SHP77 treated with DMSO at 0.1 percent for 48 hours (cell line): ENCODE measurements around the gene APOL3.
"Not testable (repeated sequence)": the region's sequence is repeated elsewhere in the genome, so short reads cannot be mapped to it uniquely, and the experiment has no call there.

Experiments used
- DNase-seq: peaks from one replicate; lab custom pipeline; 2025; lab: John Stamatoyannopoulos, UW

Gene APOL3

GRCh38 chr22:36134182-36134581 lies 26.4 kb downstream of the APOL3 start:
- no peak for DNase-seq

GRCh38 chr22:36131907-36132306 lies 28.6 kb downstream of the APOL3 start:
- DNase-seq = no peak

- DNase-seq = no peak
Measured at GRCh38 chr22:36129486-36130388, 30.8 kb downstream of the APOL3 start.

- DNase-seq = no peak
Measured at GRCh38 chr22:36129071-36129470, 31.5 kb downstream of the APOL3 start.

- no peak for DNase-seq
Measured at GRCh38 chr22:36125994-36126531, 34.5 kb downstream of the APOL3 start.

GRCh38 chr22:36125434-36125833 lies 35.1 kb downstream of the APOL3 start:
- no peak for DNase-seq

GRCh38 chr22:36124666-36125065 lies 35.9 kb downstream of the APOL3 start:
- DNase-seq = no peak

- DNase-seq = peak; percentile 92
Measured at GRCh38 chr22:36123673-36124630, 36.6 kb downstream of the APOL3 start.

GRCh38 chr22:36120621-36121351 lies 39.8 kb downstream of the APOL3 start:
- DNase-seq = not testable (repeated sequence)

GRCh38 chr22:36117053-36117554 lies 43.5 kb downstream of the APOL3 start:
- DNase-seq = no peak

GRCh38 chr22:36116127-36116526 lies 44.4 kb downstream of the APOL3 start:
- no peak for DNase-seq

- DNase-seq = no peak
Measured at GRCh38 chr22:36113121-36113520, 47.4 kb downstream of the APOL3 start.

GRCh38 chr22:36111316-36111715 lies 49.2 kb downstream of the APOL3 start:
- DNase-seq = no peak

GRCh38 chr22:36110306-36110881 lies 50.2 kb downstream of the APOL3 start:
- DNase-seq = no peak

GRCh38 chr22:36107436-36107835 lies 53.1 kb downstream of the APOL3 start:
- no peak for DNase-seq

- DNase-seq = no peak
Measured at GRCh38 chr22:36106910-36107309, 53.6 kb downstream of the APOL3 start.

- no peak for DNase-seq
Measured at GRCh38 chr22:36104988-36105387, 55.6 kb downstream of the APOL3 start.

- DNase-seq = no peak
Measured at GRCh38 chr22:36104435-36104834, 56.1 kb downstream of the APOL3 start.

GRCh38 chr22:36103891-36104290 lies 56.7 kb downstream of the APOL3 start:
- DNase-seq = no peak

- no peak for DNase-seq
Measured at GRCh38 chr22:36102995-36103394, 57.6 kb downstream of the APOL3 start.

- DNase-seq = no peak
Measured at GRCh38 chr22:36101756-36102155, 58.8 kb downstream of the APOL3 start.
